ENCODE results near the gene UBE2E2.

Gene UBE2E2

DNA sequence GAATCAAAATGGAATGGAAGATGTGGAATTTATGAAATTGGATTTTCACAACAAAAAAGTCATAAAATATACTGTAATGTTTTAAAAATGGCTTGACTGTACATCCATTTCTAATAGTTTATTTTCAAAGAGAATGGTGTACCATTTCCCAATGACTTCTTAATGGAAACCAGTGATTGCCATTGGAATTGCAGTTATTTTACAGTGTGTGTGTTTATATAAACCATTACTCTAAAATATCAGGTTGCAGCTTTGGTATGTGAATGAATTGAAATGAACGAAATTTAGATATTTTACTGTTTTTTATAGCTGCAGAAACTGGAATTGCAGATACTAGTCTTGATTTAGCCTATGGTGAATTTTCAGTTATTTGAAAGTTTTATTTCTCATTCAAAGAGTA is 165.6 kb downstream of the UBE2E2 start:
- in situ Hi-C loops (cut with HindIII; ENCODE audit: low sequenced_read_pairs): no loop called here

DNA sequence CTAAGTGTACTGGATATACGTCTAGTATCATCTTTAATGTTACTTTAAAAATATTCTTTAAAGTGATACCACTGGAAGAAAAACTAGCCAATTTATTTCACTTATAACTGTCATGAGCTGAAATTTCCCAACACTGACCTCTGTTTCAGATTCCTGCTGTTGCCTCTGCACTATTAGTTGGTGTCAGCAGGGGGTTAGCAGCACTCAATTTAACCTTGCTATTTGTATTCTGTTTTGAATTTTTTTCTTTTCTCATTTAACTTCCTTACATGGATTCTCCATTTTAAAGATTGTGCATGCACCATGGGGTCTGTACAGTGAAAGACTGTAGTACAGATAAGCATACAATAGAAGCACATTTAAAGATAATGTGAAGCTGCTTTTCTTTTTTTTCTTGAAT is 169.2 kb downstream of the UBE2E2 start:
- in situ Hi-C loops (cut with HindIII; ENCODE audit: low sequenced_read_pairs): no loop called here

DNA sequence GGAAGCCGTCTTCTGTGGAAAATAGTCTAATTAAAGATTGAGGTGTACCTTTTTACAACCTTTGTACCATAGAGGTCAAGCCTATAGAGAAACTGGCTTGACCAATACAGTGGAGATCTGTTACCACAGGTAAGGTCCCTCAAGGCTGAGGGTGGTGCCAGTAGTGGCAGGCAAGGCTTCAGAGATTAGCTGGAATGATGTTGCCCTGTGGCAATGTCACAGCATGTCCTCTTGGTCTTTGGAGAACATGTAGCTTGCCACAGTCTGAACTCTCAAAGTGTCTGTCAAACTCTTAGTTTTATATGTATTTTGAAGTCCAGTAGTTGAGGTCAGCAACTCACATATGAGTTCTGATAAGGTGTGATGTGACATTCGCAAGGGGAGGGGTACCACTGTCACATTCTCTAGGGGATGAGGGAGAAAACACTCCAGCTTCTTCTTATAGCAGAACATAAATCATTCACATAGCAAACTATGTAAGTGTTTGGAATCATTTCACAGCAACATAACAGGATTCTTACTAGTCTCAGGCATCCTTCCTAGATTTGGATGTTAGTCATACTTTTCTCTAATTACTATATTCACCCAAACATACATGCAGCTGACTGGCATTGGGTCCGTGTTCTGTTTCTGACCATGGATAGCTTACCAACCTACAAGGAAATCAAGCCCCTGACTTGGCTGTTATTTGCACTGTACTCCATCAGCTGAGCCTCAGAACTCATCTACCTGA is 173.6 kb downstream of the UBE2E2 start:
- in situ Hi-C loops (cut with HindIII; ENCODE audit: low sequenced_read_pairs): no loop called here

DNA sequence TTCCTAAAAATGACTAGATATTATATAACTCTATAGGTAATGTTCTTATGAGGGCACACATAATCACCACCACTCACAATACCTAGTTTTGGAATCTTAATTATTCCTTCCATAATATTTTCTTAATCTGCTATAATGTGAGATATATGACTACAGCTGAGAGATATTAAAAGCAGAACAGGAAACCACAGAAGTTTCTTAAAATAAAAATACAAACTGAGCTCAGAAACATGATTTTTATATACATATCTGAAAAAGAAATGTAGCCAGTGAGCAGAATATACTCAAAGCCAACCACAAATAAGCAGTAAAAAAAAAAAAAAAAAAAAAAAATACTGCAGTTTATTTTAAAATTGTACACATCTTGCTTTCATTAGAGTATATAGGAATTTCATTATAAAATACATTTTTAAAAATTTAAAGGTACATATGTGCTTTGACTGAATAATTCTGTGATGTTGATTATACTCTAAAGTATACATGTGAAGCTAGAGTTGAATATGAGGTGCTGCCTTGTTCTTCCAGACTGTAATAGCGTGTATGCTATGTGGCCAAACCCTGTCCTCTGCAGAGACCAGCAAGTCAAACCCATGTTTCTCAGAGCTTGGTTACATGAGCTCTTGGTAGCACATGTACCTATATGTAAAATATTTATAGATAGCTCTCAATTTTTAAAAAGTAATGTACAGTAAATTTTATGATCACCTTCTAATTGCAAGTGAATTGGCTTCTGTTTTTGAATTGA is 175.0 kb downstream of the UBE2E2 start:
- in situ Hi-C loops (cut with HindIII; ENCODE audit: low sequenced_read_pairs): no loop called here

DNA sequence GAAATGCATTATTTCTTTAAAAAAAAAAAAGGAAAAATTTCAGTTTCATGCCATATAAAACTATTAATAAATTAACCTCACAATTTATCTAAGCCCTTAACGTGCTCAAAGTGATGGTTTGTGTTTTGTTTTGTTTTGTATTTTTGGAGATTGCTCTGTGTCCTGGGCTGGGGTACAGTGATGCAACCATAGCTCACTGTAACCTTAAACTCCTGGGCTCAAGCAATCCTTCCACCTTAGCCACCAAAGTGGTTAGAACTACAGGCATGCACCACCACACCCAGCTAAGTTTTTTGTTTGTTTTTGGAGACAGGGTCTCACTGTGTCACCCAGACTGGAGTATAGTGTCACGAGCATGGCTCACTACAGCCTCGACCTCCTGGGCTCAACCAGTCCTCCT is 180.7 kb downstream of the UBE2E2 start:
- in situ Hi-C loops (cut with HindIII; ENCODE audit: low sequenced_read_pairs): no loop called here

DNA sequence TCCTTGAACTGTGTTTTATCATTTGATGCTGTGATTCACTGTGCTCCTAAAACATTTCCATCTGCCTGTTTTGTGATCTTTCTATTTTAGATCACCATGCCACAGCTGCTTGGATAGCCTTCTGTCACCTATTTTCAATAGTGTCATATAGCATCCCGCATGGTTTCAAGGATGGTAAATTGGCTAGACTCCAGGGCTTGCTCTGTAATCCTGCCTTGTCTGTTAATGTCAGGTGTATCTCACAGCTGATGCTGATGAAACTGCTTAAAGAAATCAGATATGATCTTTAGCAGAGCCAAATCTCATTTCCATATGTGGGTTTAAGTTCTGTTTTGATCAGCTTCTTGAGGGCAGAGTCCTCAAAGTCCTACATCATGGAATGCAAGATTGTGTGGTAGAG is 182.2 kb downstream of the UBE2E2 start:
- in situ Hi-C loops (cut with HindIII; ENCODE audit: low sequenced_read_pairs): no loop called here

DNA sequence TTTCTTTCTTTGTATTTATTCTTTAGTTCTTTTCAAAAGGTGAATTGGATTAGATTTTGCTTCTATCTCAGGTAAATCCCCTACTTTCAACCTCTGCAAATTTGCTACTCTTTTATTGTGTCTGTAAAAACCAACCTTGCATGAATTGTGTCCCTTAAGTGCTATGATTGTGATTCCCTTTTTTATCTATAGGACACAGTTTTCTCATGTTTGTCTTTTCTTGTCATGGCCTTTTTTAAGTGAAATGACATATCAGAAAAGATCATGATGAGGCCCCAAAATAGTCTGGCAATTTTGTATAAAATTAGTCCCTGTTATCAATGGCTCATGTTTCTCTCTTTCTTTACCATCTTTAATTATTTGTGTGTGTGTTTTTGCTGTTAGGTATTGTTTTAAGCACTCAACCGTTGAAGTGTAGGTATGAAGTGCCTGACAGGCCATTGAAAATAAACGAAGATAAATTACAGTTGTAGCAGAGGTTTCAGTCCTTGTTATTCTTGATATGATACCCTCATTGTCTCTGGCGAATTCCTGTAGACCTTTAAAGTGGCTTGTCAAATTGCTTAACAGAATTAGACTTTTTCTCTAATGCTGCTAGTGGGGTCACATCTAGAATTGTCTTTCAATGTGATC is 184.3 kb downstream of the UBE2E2 start:
- in situ Hi-C loops (cut with HindIII; ENCODE audit: low sequenced_read_pairs): no loop called here

DNA sequence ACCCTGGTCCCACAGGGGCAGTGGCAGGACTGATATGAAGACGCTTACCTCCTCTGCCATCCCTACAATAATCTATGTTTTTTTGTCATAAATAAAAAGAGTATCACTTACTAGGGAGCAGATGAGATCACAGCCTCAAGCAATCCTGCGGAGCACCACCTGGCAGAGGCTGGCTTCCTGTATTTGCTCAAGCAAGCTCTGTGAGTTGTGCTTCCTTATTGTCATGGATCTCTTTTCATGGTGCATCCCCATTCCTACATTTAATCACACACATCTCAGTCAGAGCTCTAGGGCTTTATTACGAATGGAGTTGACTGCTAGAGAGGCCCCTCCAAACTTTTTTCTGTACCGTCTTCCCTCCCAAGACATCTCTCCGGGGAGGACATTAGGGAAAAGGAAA is 186.0 kb downstream of the UBE2E2 start:
- in situ Hi-C loops (cut with HindIII; ENCODE audit: low sequenced_read_pairs): no loop called here

DNA sequence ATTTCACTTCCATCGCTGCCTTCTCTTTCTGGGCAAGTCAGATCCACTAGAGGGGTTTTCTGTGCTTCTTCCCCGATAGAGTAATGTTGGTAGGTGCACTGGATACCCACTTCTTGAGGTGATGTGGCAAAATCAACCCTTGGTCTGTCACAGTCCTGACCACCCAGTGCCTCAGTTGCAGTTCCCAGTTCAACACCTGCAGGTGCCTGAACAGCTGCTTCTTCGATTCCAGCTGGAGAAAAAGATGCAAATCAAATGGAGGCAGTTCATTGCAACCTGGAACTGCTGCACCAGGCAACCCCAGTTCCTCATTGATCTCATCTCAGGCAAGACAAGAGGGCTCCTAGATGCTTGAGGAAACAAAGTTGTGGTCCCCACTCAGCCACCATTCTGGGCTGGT is 186.6 kb downstream of the UBE2E2 start:
- in situ Hi-C loops (cut with HindIII; ENCODE audit: low sequenced_read_pairs): no loop called here

DNA sequence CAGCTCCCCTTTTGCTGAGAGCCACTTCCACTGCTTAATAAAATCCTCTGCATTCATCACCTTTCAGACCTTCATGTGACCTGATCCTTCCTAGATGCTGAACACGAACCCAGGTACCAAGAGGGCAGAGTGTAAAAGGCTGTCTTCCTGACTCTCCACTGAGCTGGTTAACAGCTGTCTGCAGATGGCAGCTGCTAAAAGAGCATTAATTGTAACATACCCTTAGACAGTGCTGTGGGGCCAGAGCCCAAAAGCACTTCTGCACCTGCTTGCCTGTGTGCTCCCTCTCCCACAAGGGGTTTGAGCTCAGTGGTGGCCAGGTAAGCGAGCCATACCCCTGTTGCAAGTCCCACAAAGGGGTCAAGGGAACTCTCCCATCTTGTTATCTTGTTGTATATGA is 187.3 kb downstream of the UBE2E2 start:
- in situ Hi-C loops (cut with HindIII; ENCODE audit: low sequenced_read_pairs): no loop called here

DNA sequence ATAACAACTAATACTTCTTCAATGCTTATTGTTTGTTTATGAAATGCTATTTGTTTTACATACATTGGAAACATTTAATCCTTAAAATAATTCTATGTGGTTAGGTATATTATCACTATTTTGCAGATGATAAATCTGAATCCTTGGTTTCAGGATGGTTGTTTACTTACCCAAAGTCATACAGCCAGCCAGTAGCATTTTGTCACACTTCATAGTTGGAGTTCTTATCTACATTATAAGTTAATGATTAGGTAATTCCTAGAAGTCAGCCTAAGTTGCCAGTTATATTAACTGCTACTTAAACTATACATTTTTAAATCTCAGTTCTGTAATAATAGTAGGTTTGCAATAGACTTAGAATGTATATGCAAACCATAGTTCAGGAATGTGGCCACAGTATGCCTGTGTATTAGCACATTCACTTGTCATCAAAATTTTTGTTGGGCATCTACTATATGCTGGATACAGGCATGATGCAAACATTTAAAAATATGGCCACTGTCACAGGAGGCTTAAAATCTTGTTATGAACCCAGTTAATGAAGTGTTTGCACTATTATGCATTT is 187.9 kb downstream of the UBE2E2 start:
- in situ Hi-C loops (cut with HindIII; ENCODE audit: low sequenced_read_pairs): no loop called here

DNA sequence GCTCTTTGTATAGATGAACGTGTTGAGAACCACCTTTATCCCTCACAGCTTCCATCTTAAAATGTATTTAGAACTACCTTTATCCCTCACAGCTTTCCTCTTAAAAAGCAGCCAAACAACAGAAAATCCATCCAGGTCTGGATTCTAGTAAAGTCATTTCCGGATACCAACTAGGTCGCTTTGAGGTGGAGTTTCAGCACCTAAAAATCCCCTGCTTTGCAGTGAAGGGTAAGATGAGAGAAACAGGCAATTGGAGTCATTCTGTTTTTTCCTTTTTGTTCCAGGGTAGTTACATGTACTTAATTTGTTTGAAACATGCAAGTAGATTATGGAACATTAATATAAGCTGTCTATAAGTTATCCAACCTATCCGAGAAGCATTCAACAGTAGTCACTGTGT is 192.0 kb downstream of the UBE2E2 start:
- in situ Hi-C loops (cut with HindIII; ENCODE audit: low sequenced_read_pairs): no loop called here

DNA sequence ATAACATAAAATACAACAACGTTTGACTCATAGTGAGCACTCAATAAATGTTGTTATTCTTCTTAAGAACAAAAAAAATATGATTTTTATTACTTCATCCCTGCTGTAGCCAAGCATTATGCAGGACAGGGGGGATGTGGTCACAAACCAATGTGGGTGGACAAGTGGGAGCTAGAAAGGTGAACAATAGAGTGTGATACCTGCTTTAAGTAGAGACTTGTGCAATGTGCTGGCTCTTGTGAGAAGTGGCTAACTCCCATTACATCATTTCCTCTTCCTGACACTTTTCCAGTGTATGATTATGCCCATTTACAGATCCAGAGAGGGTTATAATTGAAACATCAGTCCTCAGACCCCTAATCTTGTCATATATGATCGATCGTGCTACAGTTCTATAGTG is 193.6 kb downstream of the UBE2E2 start:
- in situ Hi-C loops (cut with HindIII; ENCODE audit: low sequenced_read_pairs): no loop called here

DNA sequence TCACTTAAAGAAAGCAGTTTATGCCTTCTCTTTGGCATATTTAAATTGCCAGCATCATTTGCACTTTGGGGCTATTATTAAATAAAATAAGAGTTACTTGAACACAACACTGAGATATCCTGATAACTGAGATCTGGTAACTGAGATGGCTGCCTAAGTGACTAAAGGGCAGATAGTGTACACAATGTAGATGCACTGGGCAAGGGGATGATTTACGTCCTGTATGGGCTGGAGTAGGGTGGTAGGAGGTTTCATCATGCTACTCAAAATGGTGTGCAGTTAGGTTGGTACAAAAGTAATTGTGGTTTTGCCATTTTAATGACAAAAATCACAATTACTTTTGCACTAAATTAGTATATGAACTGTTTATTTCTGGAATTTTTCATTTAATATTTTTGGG is 196.1 kb downstream of the UBE2E2 start:
- in situ Hi-C loops (cut with HindIII; ENCODE audit: low sequenced_read_pairs): no loop called here

DNA sequence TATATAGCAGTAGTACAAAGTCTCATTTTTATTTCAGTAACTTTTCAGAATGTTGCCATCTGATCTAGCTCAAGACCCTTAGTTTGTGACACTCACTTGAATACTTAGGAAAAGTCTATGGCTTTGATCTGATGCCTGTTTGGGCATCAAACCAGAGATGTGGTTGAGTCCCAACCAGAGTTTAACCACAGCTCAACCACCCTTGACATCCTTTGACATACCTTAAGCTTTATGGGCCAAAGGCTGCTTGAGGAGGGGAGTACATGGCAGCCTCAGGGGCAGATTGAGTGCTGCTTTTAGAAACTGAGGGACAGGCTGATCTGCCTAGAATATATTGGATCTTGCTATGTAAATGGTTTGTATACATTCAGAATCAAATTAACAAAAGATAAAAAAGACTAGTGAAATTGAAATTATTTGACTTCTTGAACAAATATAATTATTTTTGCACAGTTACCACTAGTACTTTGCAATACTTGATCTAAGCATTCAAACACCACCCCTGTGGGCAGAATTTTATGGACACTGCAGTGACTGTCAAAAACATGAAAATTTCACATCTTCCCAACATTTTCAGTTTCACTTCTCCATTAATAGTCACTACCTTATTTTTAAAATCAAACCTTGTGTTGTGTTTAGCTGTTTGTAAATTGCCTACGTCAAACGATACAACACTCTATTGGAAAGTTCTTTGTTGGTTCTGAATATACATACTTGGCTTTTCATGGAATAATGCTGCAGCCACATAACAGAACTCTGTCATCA is 199.8 kb downstream of the UBE2E2 start:
- in situ Hi-C loops (cut with HindIII; ENCODE audit: low sequenced_read_pairs): loop anchor here (10.0 kb wide), 2 partner anchors 58 to 92 kb away; no protein-coding TSS in a partner anchor

DNA sequence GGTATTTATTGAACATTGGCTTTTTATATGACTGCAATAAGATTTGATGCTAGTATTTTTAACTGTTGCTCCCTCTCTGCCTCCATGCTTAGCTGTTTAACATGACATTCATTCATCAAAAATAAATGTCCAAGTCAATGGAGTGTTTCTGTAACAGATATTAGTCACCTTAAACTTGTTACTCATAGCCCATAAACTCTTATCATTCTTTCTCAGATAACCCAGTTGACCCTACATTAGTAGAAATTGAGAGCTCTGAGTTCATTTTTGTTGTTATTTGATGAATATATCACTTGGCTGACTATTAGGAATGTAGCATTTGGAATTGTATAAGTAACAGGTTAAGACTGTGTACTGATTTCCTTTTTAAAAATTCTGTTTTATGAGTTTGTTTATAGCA is 201.1 kb downstream of the UBE2E2 start:
- in situ Hi-C loops (cut with HindIII; ENCODE audit: low sequenced_read_pairs): loop anchor here (10.0 kb wide), 2 partner anchors 59 to 91 kb away; no protein-coding TSS in a partner anchor

DNA sequence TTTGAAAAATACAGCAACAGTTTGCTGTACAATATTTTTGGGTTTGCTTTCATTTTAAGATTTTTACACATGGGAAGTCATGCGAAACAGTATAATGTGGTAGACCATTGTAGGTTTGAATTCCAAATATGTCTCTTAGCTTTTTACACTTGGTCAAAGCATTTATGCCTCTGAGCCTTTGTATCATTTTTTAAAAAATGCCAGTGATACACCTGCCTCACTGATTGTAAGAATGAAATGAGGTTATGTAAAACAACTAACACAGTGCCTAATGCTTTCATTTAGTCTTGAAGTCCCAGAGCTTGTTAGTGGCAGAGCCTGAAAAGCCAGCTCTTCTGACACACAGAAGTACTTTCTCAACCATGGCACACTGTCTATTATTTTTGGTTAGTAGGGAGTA is 202.0 kb downstream of the UBE2E2 start:
- in situ Hi-C loops (cut with HindIII; ENCODE audit: low sequenced_read_pairs): loop anchor here (10.0 kb wide), 2 partner anchors 60 to 90 kb away; no protein-coding TSS in a partner anchor

DNA sequence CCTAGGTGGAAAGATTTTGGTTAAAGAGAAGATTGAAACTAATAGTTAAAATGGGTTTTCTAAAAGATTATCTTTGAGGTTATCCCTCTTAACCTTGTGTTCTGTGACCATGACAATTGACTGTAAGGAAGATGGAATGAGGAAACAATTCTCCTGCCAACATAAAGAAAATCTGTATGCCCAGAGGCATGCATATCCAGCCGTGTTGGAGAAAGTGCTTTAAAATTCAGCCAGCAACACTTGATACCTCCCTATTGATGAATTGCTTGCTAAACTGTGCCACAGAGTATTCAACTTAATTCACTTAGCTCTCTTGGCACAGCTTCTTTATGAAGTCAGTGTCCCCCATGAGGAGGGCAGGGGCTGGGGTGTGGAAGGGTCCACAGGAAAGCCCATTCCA is 203.5 kb downstream of the UBE2E2 start:
- in situ Hi-C loops (cut with HindIII; ENCODE audit: low sequenced_read_pairs): loop anchor here (10.0 kb wide), 2 partner anchors 62 to 88 kb away; no protein-coding TSS in a partner anchor

DNA sequence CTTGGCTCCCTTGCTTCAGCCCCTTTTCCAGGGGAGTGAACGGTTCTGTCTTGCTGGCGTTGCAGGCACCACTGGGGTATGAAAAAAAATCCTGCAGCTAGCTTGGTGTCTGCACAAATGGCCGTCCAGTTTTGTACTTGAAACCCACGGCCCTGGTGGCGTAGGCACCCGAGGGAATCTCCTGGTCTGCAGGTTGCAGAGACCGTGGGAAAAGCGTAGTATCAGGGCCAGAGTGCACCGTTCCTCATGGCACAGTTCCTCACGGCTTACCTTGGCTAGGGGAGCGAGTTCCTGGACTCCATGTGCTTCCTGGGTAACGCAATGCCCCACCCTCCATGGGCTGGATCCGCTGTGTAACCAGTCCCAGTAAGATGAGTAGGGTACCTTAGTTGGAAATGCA is 214.9 kb downstream of the UBE2E2 start:
- in situ Hi-C loops (cut with HindIII; ENCODE audit: low sequenced_read_pairs): no loop called here

DNA sequence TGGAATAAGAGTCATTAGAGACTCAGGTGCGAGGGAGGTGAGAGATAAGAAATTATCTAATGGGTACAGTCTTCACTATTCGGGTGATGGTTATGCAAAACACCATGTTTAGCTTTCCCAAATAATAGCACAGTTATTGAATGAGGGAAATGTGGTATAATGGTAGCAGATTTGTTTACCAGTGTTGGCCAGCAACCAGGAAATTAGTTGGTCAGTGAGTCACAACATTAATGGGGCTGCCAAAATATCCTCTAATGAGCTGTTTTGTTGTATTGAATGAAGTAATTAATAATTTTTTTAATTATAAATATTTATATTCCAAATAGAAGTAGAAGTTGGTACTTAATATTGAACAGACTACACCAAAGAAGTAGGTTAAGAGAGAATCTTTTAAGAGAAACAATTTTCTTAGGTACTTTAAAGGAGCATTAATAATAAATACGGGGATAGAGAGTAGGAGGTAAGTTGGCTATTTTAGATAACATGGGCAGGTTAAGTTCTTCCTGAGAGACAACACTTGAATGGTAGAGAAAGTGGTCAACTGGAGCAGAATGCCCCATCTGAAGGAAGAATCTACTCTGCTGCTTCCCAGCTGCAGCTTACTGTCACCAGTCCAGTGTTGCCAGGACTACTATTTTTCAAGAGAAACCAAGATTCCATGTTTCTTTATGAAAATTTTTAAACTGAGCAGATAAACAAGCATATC is 218.8 kb downstream of the UBE2E2 start:
- in situ Hi-C loops (cut with HindIII; ENCODE audit: low sequenced_read_pairs): loop anchor here (5.0 kb wide), 1 partner anchor 65 kb away; no protein-coding TSS in a partner anchor
